Activated B cell treated with CpG ODN at 0.5 μM for 24 hours (primary cell): ENCODE measurements around the gene PLS1. TPM values are rescaled to one million over a fixed set of nuclear protein-coding genes. Genes with fewer than 3 reads are reported as not detected.

ENCODE experiments used
- ATAC-seq: fragments of 200-7000 bp; cut with Tn5 transposase; one replicate; pipeline ENCODE4 v1.10.0; 2021; ENCODE audit warnings: low read depth, mild to moderate bottlenecking, moderate library complexity
- CTCF ChIA-PET: fragments of 350-600 bp; sonication (Branson Sonifier 250); formaldehyde crosslinking; loops from one replicate; lab custom pipeline; 2021; ENCODE audit warnings: antibody characterized with exemption; lab: Charles Lee
- POLR2A ChIA-PET: fragments of 350-600 bp; sonication (Branson Sonifier 250); formaldehyde crosslinking; loops from one replicate; lab custom pipeline; 2021; ENCODE audit warnings: antibody characterized with exemption; lab: Charles Lee
- DNase-seq: peaks from one replicate; pipeline ENCODE4 v3.0.0; 2022
- H3K27ac Mint-ChIP-seq: one replicate; pipeline ENCODE4 v1.8.0; 2020; ENCODE audit warnings: mixed read lengths
- H3K27me3 Mint-ChIP-seq: one replicate; pipeline ENCODE4 v1.8.0; 2021; ENCODE audit warnings: mixed read lengths
- H3K36me3 Mint-ChIP-seq: one replicate; pipeline ENCODE4 v1.8.0; 2021; ENCODE audit warnings: low read depth, mixed read lengths
- H3K4me1 Mint-ChIP-seq: one replicate; pipeline ENCODE4 v1.8.0; 2021; ENCODE audit warnings: mixed read lengths
- H3K4me3 Mint-ChIP-seq: one replicate; pipeline ENCODE4 v1.8.0; 2020; ENCODE audit warnings: mild to moderate bottlenecking, mixed read lengths
- H3K9me3 Mint-ChIP-seq: one replicate; pipeline ENCODE4 v1.8.0; 2020; ENCODE audit warnings: mixed read lengths
- CTCF ChIP-seq: fragments of 200-600 bp; IDR thresholded peaks from one replicate; pipeline ENCODE4 v1.8.0; 2022; ENCODE audit warnings: antibody characterized with exemption, mild to moderate bottlenecking
- intact Hi-C: fragments of 100-400 bp; cut with micrococcal nuclease; formaldehyde crosslinking; loops from one replicate; pipeline ENCODE4 v1.15.1; 2024
- total RNA-seq: library from RNA; stranded (reverse); gene quantifications from 2 replicates; pipeline ENCODE4 v1.2.3, GENCODE V29; 2022

Gene PLS1
- total RNA-seq, 1 donor from 2014 or later = 0.91 TPM

DNA sequence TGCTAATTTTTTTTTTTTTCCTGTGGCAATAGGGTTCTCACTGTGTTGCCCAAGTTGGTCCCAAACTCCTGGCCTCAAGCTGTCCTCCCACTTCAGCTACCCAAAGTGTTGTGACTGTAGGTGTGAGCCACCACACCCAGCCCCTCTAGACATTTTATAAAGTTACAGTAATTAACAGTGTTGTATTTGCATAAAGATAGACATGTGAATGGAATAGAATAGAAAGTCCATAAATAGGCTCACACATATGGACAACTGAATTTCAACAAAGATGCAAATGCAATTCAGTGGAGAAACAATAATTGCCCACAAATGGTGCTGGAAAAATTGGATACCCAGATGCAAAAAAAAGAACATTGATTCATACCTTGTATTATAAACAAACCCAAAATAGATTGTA is 39.9 kb downstream of the PLS1 start:
- Mint-ChIP-seq H3K4me1 (no peaks in the 10 kb centered on the region), H3K9me3 (no peaks in the 10 kb centered on the region), H3K27ac (no peak overlapping the region), H3K36me3 (no peaks in the 10 kb centered on the region), H3K4me3 (no peak overlapping the region), H3K27me3 (peaks cover 2% of the 10 kb centered on the region)
- ChIA-PET CTCF (no interaction called here), POLR2A (no interaction called here)
- intact Hi-C loops = no loop called here
- no peak for TF ChIP-seq CTCF
- DNase-seq (no peak), ATAC-seq (no peak)

DNA sequence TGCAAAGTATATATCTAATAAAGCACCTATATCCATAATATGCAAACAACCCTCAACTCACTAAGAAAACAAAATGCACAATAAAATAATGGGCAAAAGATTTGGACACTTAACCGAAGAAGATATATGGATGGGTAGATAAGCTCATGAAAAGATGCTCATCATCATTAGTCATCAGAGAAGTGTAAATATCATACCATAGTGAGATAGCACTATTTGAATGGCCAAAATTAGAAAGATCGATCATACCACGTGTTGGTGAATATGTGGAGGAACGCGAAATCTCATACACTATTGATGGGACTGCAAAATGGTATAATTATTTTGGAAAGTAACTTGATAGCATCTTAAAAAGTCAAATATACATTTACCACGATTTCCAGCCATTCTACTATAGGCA is 40.5 kb downstream of the PLS1 start:
- H3K4me1 Mint-ChIP-seq = no peaks in the 10 kb centered on the region
- H3K27me3 Mint-ChIP-seq = peaks cover 1% of the 10 kb centered on the region
- no peaks in the 10 kb centered on the region for H3K9me3 Mint-ChIP-seq
- ChIA-PET POLR2A (no interaction called here), CTCF (no interaction called here)
- no peak for TF ChIP-seq CTCF
- H3K4me3 Mint-ChIP-seq = no peak overlapping the region
- ATAC-seq = no peak
- H3K27ac Mint-ChIP-seq = no peak overlapping the region
- no peaks in the 10 kb centered on the region for H3K36me3 Mint-ChIP-seq
- intact Hi-C loops = no loop called here
- DNase-seq = no peak

DNA sequence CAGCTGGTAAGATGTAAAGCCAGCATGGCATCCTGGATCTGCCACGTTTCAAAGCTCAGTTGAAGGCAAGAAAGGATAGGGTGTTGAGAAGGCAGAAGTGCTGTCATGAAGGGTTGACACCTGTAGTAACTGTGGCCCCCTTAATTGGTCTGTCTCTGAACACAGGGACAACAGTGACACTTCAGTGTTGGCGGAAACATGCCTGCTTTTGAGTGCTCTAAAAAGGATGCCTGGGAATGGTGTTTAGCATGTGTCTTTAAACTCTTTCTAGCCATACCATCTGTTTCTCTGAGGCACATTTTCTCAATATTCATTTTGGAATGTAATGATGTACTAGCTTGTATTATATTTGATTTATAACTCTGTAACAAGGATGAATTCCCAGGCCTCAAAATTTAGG is 42.1 kb downstream of the PLS1 start:
- CTCF ChIA-PET = no interaction called here
- no peak for DNase-seq
- no peaks in the 10 kb centered on the region for H3K27me3 Mint-ChIP-seq

DNA sequence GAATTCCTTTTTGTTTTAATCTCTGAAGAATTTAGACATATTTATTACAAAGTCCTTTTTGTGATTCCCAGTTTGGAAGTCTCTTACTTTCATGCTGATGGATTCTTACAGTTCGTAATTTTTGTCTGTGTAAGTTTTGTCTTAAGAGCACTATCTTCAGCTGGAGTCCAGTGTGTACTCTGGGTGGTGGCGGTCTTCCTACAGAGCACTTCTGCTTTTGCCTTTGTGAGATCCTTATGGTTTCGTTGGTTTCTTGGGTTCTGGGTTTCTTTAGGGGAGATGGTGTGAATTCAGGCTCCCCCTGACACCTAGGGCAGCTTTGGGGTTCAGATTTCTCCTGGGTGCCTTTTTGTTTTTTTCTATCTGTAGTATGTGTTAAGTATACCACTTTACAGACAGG is 45.3 kb downstream of the PLS1 start:
- H3K27me3 Mint-ChIP-seq = no peaks in the 10 kb centered on the region
- no peak overlapping the region for H3K4me3 Mint-ChIP-seq
- no peaks in the 10 kb centered on the region for H3K4me1 Mint-ChIP-seq
- ChIA-PET POLR2A (no interaction called here), CTCF (no interaction called here)
- no peaks in the 10 kb centered on the region for H3K9me3 Mint-ChIP-seq
- intact Hi-C loops = no loop called here
- TF ChIP-seq CTCF = no peak
- no peak for DNase-seq
- no peak overlapping the region for H3K27ac Mint-ChIP-seq
- ATAC-seq = no peak
- no peaks in the 10 kb centered on the region for H3K36me3 Mint-ChIP-seq

More for the DNA sequence above, 42.1 kb downstream of the PLS1 start:
- intact Hi-C loops = no loop called here
- Mint-ChIP-seq H3K4me1 (no peaks in the 10 kb centered on the region), H3K27ac (no peak overlapping the region), H3K36me3 (no peaks in the 10 kb centered on the region), H3K9me3 (no peaks in the 10 kb centered on the region), H3K4me3 (no peak overlapping the region)
- no peak for ATAC-seq
- no peak for TF ChIP-seq CTCF
- POLR2A ChIA-PET = no interaction called here

- no peak for TF ChIP-seq CTCF
- H3K4me1 Mint-ChIP-seq = no peaks in the 10 kb centered on the region
- POLR2A ChIA-PET = no interaction called here
- no peak for DNase-seq
- H3K27ac Mint-ChIP-seq = no peak overlapping the region
- H3K9me3 Mint-ChIP-seq = no peaks in the 10 kb centered on the region
- no peaks in the 10 kb centered on the region for H3K36me3 Mint-ChIP-seq
- CTCF ChIA-PET = no interaction called here
- no peaks in the 10 kb centered on the region for H3K27me3 Mint-ChIP-seq
- intact Hi-C loops = no loop called here
- ATAC-seq = no peak
- H3K4me3 Mint-ChIP-seq = no peak overlapping the region
These were observed 46.8 kb downstream of the PLS1 start for GRCh38 chr3:142642956-142643355.
